GM12865 (cell line): ENCODE results near the gene WDR33.

Source experiments
- DNase-seq: peaks from one replicate; pipeline ENCODE4 v3.0.0; 2010; ENCODE audit warnings: low read depth
- H3K4me3 ChIP-seq: 2 replicates; pipeline ENCODE4 v1.5.1; 2011; ENCODE audit warnings: mild to moderate bottlenecking, low read depth, low read length, control low read depth
- CTCF ChIP-seq: IDR thresholded peaks from 2 replicates; pipeline ENCODE4 v1.5.1; 2011; ENCODE audit warnings: low read length, control low read depth, low read depth, inconsistent platforms; ENCODE audit not compliant: insufficient read depth; ENCODE audit errors: missing control alignments

Gene WDR33

GRCh38 chr2:127676906-127677305, 134.1 kb downstream of the WDR33 start:
- TF ChIP-seq CTCF = no peak
- H3K4me3 ChIP-seq = no peak overlapping the region
- no peak for DNase-seq

DNA sequence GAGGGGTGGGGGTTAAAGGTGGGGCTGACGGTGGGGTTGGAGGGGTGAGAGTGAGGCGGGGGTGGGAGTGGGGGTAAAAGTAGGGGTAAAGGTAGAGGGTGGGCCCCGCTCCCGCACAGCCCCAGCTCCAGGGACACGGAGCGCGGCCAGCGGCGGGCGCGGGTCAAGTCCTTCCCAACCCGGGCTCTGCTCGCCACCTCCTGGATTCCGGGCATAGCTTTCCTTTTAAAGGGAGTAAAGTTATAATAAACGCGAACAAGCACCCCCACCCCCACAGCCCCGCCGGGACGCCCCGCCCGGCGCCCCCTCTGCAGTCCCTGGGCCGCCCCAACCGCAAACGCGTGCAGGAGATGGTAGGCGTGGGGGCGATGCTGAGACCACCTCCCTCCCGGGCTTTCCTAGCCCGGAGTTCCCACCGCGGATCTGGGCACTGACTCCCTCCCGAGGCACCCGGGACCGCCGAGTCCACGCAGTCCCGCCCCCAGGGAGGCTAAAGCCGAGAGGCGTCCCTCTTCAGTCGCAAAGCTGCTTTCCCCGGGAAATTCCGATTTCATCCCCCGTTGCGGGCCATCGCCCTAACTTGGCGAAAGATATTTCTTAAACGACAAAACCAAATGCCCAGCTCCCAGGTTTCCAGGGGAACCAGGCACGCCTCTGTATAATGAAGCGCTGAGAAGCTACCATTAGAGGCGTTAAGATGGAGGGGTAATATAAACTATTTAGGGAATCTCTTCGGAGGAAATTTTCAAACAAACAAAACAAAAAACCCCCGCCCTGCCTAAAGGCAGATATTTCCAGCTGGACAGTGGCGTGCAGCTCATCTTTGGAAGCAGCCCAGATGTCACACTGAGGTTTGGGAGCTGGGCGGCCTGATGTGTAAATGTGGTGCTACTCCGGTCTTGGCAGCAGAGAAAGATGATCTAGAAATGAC, 135.4 kb downstream of the WDR33 start, which contains the start of gene LIMS2:
LIMS2 (minus strand) TSS at position 200 of the 931 bp plus-strand sequence. CDS start 506 bp downstream, outside the sequence.
- no peak for DNase-seq
- TF ChIP-seq CTCF = no peak
- no peak within 1 kb of the TSS for H3K4me3 ChIP-seq

GRCh38 chr2:127674241-127675209, 136.4 kb downstream of the WDR33 start:
- DNase-seq = no peak
- no peak overlapping the region for H3K4me3 ChIP-seq
- TF ChIP-seq CTCF = no peak

DNA sequence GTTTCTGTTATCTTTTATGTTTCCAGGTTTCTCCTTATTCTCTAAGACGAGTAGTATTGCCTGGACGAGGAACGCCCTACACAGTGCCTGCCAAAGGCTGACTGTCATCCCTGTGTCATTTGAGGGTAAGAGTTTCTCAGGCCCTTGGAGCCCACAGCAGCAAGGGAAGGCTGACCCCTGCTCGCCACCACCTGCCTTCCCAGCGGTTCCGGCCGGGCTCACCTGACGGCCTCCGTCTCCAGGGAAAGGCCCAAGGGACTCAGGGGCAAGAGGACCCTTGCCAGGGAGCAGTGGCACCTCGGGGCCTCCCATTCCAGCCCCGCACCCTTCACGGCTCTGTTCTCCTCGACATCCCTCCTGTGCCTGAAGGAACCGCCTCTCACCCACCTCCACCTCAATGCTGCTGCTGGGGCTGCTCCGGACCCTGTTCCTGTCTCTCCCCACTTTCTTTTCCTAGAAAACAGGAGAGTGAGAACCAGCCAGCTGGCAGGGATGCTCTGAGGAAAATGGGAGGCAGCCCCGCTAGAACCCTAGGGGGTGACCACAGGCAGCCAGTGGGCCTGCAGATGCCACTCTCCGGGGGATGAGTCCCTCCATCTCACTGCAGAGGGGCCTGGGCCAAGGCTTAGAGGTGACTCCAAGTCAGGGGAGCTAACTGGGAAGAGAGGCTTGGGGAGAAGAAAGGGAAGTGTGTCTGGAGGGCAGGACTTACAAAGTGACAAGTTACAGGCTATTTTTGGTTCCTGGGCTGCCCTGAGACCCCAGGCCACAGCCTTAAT, 137.5 kb downstream of the WDR33 start:
- no peak for DNase-seq
- H3K4me3 ChIP-seq = no peak overlapping the region
- TF ChIP-seq CTCF = no peak

- no peak for DNase-seq
- H3K4me3 ChIP-seq = no peak overlapping the region
- no peak for TF ChIP-seq CTCF
Measured at GRCh38 chr2:127672341-127673224, 138.4 kb downstream of the WDR33 start.
